Astrocyte (in vitro differentiated cells and primary cell): ENCODE results near the gene CDC14B. TPM values are rescaled to one million over a fixed set of nuclear protein-coding genes. Genes with fewer than 3 reads are reported as not detected.
A peak's percentile ranks its signal among the peaks of the same experiment; 100 is the strongest.
"Not testable (repeated sequence)": the region's sequence is repeated elsewhere in the genome, so short reads cannot be mapped to it uniquely, and the experiment has no call there.

Source experiments
- DNase-seq: peaks from one replicate; pipeline ENCODE4 v3.0.0-alpha.2; 2010; ENCODE audit warnings: low read depth
- FAIRE-seq: peaks from 2 replicates; lab custom pipeline; 2011; peaks lifted over from hg19 to GRCh38; lab: Jason Lieb, UNC
- H2AFZ ChIP-seq: 2 replicates; pipeline ENCODE4 v1.6.0; 2012; ENCODE audit warnings: low read depth, low read length, inconsistent platforms
- H3K27ac ChIP-seq: 2 replicates; pipeline ENCODE4 v1.5.1; 2011; ENCODE audit warnings: low read depth, low read length, inconsistent platforms
- H3K27me3 ChIP-seq: 2 replicates; pipeline ENCODE4 v1.6.0; 2011; ENCODE audit warnings: low read length, inconsistent platforms; ENCODE audit not compliant: insufficient read depth
- H3K36me3 ChIP-seq: 2 replicates; pipeline ENCODE4 v1.5.1; 2011; ENCODE audit warnings: low read length, inconsistent platforms; ENCODE audit not compliant: insufficient read depth
- H3K4me1 ChIP-seq: 2 replicates; pipeline ENCODE4 v1.5.1; 2011; ENCODE audit warnings: low read length, inconsistent platforms; ENCODE audit not compliant: insufficient read depth
- H3K4me2 ChIP-seq: 2 replicates; pipeline ENCODE4 v1.6.0; 2012; ENCODE audit warnings: low read length, inconsistent platforms
- H3K4me3 ChIP-seq: 2 replicates; pipeline ENCODE4 v1.5.1; 2011; ENCODE audit warnings: low read depth, mild to moderate bottlenecking, low read length, inconsistent platforms; ENCODE audit not compliant: insufficient read depth
- H3K79me2 ChIP-seq: 2 replicates; pipeline ENCODE4 v1.6.0; 2012; ENCODE audit warnings: mild to moderate bottlenecking, low read length, inconsistent platforms; ENCODE audit not compliant: insufficient read depth
- H3K9ac ChIP-seq: 2 replicates; pipeline ENCODE4 v1.6.0; 2012; ENCODE audit warnings: mild to moderate bottlenecking, low read length, inconsistent platforms
- H3K9me3 ChIP-seq: 2 replicates; pipeline ENCODE4 v1.5.1; 2012; ENCODE audit warnings: low read depth, mild to moderate bottlenecking, low read length, inconsistent platforms; ENCODE audit not compliant: insufficient read depth
- H4K20me1 ChIP-seq: 2 replicates; pipeline ENCODE4 v1.6.0; 2012; ENCODE audit warnings: low read length, inconsistent platforms; ENCODE audit not compliant: insufficient read depth
- H3K27ac Mint-ChIP-seq: one replicate; pipeline ENCODE4 v1.8.0; 2021; ENCODE audit warnings: mild to moderate bottlenecking, mixed read lengths; ENCODE audit not compliant: unreplicated experiment
- H3K27me3 Mint-ChIP-seq: one replicate; pipeline ENCODE4 v1.8.0; 2021; ENCODE audit warnings: low read depth, mixed read lengths; ENCODE audit not compliant: unreplicated experiment
- H3K36me3 Mint-ChIP-seq: one replicate; pipeline ENCODE4 v1.8.0; 2021; ENCODE audit warnings: low read depth, mixed read lengths; ENCODE audit not compliant: unreplicated experiment
- H3K4me1 Mint-ChIP-seq: one replicate; pipeline ENCODE4 v1.8.0; 2021; ENCODE audit warnings: low read depth, mixed read lengths; ENCODE audit not compliant: unreplicated experiment
- H3K4me3 Mint-ChIP-seq: one replicate; pipeline ENCODE4 v1.8.0; 2021; ENCODE audit warnings: mild to moderate bottlenecking, moderate library complexity, mixed read lengths; ENCODE audit not compliant: unreplicated experiment
- H3K9me3 Mint-ChIP-seq: one replicate; pipeline ENCODE4 v1.8.0; 2021; ENCODE audit warnings: mild to moderate bottlenecking, mixed read lengths; ENCODE audit not compliant: unreplicated experiment
- CTCF ChIP-seq: IDR thresholded peaks from 2 replicates; pipeline ENCODE4 v1.5.1; 2011; ENCODE audit warnings: low read depth, mild to moderate bottlenecking, inconsistent platforms, low read length, moderate library complexity; ENCODE audit not compliant: insufficient read depth
- EZH2 ChIP-seq: IDR thresholded peaks from 2 replicates; pipeline ENCODE4 v1.6.1; 2012; ENCODE audit warnings: mild to moderate bottlenecking, low read length, inconsistent platforms; ENCODE audit not compliant: insufficient read depth
- total RNA-seq: library from RNA; stranded (reverse); gene quantifications from 2 replicates; pipeline ENCODE4 v1.2.1, GENCODE V29; 2021

CDC14B gene
- total RNA-seq, 1 donor from 2014 or later, result 22.5 TPM

GRCh38 chr9:96617439-96618185, 2.0 kb downstream of the CDC14B start:
- peak overlapping the region; percentile 85 for H3K4me3 Mint-ChIP-seq
- peak overlapping the region; percentile 75 for H3K9ac ChIP-seq

GRCh38 chr9:96616817-96617438, 2.7 kb downstream of the CDC14B start:
- DNase-seq, result no peak
- H3K4me2 ChIP-seq, result no peak overlapping the region
- Mint-ChIP-seq H3K4me1 (peaks cover 40% of the 10 kb centered on the region), H3K27ac (no peak overlapping the region), H3K4me3 (peak overlapping the region; percentile 85), H3K27me3 (no peaks in the 10 kb centered on the region), H3K36me3 (no peaks in the 10 kb centered on the region), H3K9me3 (no peaks in the 10 kb centered on the region)
- no peak overlapping the region for H3K4me3 ChIP-seq
- TF ChIP-seq CTCF, result no peak
- no peak for TF ChIP-seq EZH2
- H3K4me1 ChIP-seq, result peaks cover 14% of the 10 kb centered on the region
- H3K79me2 ChIP-seq, result peaks cover 23% of the 10 kb centered on the region
- no peaks in the 10 kb centered on the region for H3K27me3 ChIP-seq
- no peaks in the 10 kb centered on the region for H3K9me3 ChIP-seq
- no peak overlapping the region for H3K9ac ChIP-seq
- no peak overlapping the region for H2AFZ ChIP-seq
- no peak overlapping the region for H3K27ac ChIP-seq
- no peak for FAIRE-seq
- H3K36me3 ChIP-seq, result no peaks in the 10 kb centered on the region
- peaks cover 39% of the 10 kb centered on the region for H4K20me1 ChIP-seq

More at GRCh38 chr9:96617439-96618185, 2.0 kb downstream of the CDC14B start:
- H3K4me2 ChIP-seq, result peak overlapping the region; percentile 86
- Mint-ChIP-seq H3K36me3 (no peaks in the 10 kb centered on the region), H3K27me3 (no peaks in the 10 kb centered on the region), H3K27ac (peak overlapping the region; percentile 34), H3K9me3 (no peaks in the 10 kb centered on the region), H3K4me1 (peaks cover 34% of the 10 kb centered on the region)
- TF ChIP-seq EZH2 (no peak), CTCF (no peak)
- peaks cover 35% of the 10 kb centered on the region for H4K20me1 ChIP-seq
- H3K9me3 ChIP-seq, result no peaks in the 10 kb centered on the region
- DNase-seq (no peak), FAIRE-seq (no peak)
- no peaks in the 10 kb centered on the region for H3K36me3 ChIP-seq
- peaks cover 9% of the 10 kb centered on the region for H3K4me1 ChIP-seq
- peaks cover 23% of the 10 kb centered on the region for H3K79me2 ChIP-seq
- H3K27ac ChIP-seq, result no peak overlapping the region
- H3K27me3 ChIP-seq, result no peaks in the 10 kb centered on the region
- H2AFZ ChIP-seq, result peak overlapping the region; percentile 79
- peak overlapping the region; percentile 71 for H3K4me3 ChIP-seq

GRCh38 chr9:96615411-96615810, 4.2 kb downstream of the CDC14B start:
- H3K36me3 ChIP-seq, result no peaks in the 10 kb centered on the region
- Mint-ChIP-seq H3K9me3 (no peaks in the 10 kb centered on the region), H3K4me3 (no peak overlapping the region), H3K4me1 (peaks cover 36% of the 10 kb centered on the region), H3K27me3 (no peaks in the 10 kb centered on the region), H3K36me3 (no peaks in the 10 kb centered on the region), H3K27ac (no peak overlapping the region)
- H3K4me1 ChIP-seq, result peaks cover 19% of the 10 kb centered on the region
- H3K27ac ChIP-seq, result no peak overlapping the region
- no peak overlapping the region for H2AFZ ChIP-seq
- DNase-seq (no peak), FAIRE-seq (no peak)
- peaks cover 33% of the 10 kb centered on the region for H3K79me2 ChIP-seq
- no peaks in the 10 kb centered on the region for H3K27me3 ChIP-seq
- no peak overlapping the region for H3K4me3 ChIP-seq
- H3K9me3 ChIP-seq, result no peaks in the 10 kb centered on the region
- TF ChIP-seq CTCF, result no peak
- TF ChIP-seq EZH2, result no peak
- H4K20me1 ChIP-seq, result peaks cover 43% of the 10 kb centered on the region
- no peak overlapping the region for H3K9ac ChIP-seq
- H3K4me2 ChIP-seq, result no peak overlapping the region

GRCh38 chr9:96614664-96615063, 5.0 kb downstream of the CDC14B start:
- H3K4me1 Mint-ChIP-seq, result peaks cover 35% of the 10 kb centered on the region
- not testable (repeated sequence) for H3K27ac ChIP-seq, H3K4me3 ChIP-seq, H3K36me3 ChIP-seq, H3K9me3 Mint-ChIP-seq, H3K9me3 ChIP-seq, H3K4me2 ChIP-seq, H3K36me3 Mint-ChIP-seq, H3K9ac ChIP-seq, H2AFZ ChIP-seq, H3K27me3 ChIP-seq, FAIRE-seq, H3K27me3 Mint-ChIP-seq, H3K27ac Mint-ChIP-seq, DNase-seq, H3K4me3 Mint-ChIP-seq
- H3K4me1 ChIP-seq, result peaks cover 19% of the 10 kb centered on the region
- H3K79me2 ChIP-seq, result peaks cover 34% of the 10 kb centered on the region
- H4K20me1 ChIP-seq, result peaks cover 43% of the 10 kb centered on the region
